NCI-H2227 treated with DMSO at 0.1 percent for 48 hours (cell line): ENCODE measurements around the gene MORN1.
"Not testable (repeated sequence)": the region's sequence is repeated elsewhere in the genome, so short reads cannot be mapped to it uniquely, and the experiment has no call there.

Experiments used
- DNase-seq: peaks from one replicate; lab custom pipeline; 2025; lab: John Stamatoyannopoulos, UW

The MORN1 gene

GRCh38 chr1:2339206-2340085, 51.9 kb downstream of the MORN1 start:
- DNase-seq = no peak

GRCh38 chr1:2337501-2337900, 53.9 kb downstream of the MORN1 start:
- DNase-seq = no peak

GRCh38 chr1:2337081-2337480, 54.3 kb downstream of the MORN1 start:
- DNase-seq = no peak

DNA sequence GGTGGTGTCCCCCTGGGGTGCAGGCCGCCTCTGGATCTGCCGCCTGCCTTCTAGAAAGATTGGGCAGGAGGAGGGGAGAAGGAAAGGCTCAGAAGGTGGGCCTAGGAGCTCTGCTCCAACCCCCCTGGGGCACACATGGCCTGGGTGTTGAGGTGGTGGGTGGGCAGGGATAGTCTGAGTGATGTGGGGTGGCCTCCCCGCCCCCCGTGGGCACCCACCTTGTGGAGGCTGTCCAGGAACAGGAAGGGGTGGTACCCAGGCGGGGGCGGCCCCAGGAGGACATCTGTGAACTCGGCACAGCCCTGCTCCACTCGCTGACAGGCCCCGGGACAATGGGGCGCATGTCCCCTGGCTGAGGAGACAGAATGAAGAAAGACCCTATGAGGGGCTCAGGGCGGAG, 54.9 kb downstream of the MORN1 start:
- DNase-seq = no peak

- DNase-seq = no peak
Measured at GRCh38 chr1:2335721-2336455, 55.5 kb downstream of the MORN1 start.

DNA sequence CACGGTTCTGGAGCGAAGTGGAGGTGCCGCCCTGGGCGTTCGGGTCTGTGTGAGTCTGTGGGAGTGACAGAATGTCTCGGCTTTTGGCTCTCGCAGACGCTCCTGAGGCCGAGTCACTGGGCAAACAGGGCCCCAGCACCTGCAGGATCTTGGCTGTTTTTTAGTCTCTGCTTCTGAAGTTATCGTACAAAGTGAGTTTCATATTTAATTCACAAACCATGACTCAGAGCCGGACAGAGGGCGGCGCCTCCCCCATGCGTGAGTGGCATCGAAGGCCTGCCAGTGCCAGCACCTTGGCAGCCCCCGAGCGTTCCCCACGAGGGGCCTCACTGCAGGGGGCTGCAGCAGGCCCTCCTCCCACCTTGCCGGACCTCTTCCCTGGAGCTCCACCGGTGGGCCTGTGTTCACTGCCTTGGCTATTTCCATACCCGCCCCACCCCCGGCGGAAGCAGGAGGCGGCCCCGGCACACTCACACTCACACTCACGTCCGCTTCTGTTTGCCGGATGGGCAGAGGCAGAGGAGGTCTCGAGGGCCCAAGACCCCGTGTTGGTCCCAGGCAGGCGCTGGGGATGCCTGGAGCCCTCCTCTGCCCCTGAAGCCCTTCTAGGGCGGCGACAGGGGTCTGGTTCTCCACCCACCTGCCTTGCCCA, 56.3 kb downstream of the MORN1 start:
- DNase-seq = no peak

DNA sequence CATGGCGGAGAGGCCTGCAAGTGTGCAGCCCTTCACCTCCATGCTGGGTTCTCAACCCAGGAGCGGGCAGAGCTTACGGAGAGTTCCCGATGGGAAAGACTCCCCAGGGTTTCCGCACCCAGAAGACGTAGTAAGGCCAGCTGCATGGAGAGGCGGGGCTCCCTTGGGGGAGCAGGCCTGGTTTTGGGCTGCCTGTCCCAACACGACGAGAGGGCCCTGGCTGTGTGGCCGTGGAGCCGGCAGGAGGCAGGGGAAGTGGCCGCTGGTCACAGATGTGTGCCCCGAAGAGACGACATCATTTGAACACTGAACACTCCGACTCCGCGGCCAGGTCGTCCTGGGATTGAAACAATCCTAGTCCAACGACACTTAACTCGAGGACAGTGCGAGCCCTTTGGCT, 57.0 kb downstream of the MORN1 start:
- DNase-seq = no peak

- DNase-seq = not testable (repeated sequence)
Measured at GRCh38 chr1:2331580-2331979, 59.8 kb downstream of the MORN1 start.

DNA sequence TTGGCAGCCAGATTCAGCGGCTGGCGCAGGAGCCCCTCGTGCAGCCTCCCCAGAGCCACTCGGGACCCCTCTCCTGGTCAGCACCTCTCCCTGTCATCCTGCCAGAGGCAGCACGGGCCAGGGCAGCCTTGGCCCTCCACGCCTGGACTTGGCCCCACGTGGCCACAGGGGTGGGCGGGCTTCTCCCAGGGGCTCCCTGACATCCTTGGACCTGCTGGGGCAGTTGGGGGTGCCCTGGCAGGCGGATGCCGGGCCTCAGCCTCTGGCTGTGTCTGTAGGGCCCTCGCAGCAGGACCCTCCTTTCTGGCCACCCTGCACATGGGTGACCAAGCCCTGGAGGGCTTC, 60.2 kb downstream of the MORN1 start:
- no peak for DNase-seq

- no peak for DNase-seq
Measured at GRCh38 chr1:2330519-2331199, 60.7 kb downstream of the MORN1 start.

- DNase-seq = no peak
Measured at GRCh38 chr1:2330035-2330434, 61.3 kb downstream of the MORN1 start.

DNA sequence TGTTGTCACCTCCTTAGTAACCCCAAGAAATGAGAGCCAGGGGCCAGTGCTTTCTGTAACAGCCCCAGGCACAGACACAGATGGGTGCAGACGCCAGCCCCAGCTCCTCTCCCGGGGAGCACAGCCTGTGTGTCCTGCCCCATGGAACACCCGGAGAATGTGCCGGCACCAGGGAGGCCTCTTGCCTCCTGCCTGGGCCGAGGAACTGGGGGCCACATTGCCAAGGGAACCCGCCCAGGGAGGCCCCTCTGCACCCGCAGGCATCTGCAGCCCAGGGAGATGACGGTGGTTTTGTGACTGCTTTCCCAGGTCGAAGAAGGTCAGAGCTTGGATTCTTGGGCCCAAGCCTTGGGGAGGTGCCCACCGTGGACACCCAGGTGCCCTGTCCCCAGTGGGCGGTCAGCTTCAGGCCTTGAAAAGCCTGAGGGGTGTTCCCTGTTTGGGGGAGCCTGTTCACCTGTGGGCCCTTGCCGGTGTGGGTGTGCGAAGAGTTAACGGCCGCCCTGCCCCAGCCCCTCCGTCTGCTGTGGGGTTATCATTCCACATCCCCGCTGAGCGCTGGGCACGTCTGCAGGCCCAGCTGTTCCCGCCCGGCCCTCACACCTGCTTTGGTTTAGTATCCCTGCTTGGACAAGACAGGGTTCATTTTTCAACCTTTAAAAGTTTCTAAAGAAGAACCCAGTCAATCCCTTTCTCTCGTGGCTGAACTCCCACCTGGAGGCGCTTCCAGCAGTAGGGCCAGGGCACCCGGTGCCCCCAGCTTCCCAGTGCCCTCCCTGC, 62.5 kb downstream of the MORN1 start:
- no peak for DNase-seq

DNA sequence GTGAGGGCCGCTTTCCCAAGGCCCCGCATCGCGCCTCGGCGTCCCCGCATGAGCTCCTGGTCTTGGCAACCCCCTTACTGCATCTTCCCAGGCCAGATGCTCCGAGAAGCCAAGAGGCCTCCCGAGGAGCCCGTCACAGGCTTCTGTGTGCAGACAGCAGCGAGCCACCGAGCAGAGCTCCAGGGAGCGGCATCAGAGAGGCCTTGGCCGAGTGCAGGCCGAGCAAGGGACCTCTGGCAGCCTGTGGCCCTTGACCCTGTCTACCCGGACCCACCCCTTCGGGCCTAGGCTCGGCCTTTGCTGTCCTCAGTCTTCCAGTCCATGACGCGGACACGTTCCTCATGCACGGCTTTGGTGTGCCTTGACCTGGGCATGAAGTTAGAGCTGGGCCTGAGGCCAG, 63.5 kb downstream of the MORN1 start:
- DNase-seq = no peak

DNA sequence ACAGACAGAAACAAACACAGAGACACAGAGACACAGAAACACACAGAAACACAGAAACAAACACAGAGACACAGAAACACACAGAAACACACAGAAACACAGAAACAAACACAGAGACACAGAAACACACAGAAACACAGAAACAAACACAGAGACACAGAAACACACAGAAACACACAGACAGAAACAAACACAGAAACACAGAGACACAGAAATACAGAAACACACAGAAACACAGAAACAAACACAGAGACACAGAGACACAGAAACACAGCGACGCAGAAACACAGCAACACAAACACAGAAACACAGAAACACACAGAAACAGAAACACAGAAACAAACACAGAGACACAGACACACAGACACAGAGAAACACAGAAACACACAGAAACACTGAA, 64.2 kb downstream of the MORN1 start:
- not testable (repeated sequence) for DNase-seq

DNA sequence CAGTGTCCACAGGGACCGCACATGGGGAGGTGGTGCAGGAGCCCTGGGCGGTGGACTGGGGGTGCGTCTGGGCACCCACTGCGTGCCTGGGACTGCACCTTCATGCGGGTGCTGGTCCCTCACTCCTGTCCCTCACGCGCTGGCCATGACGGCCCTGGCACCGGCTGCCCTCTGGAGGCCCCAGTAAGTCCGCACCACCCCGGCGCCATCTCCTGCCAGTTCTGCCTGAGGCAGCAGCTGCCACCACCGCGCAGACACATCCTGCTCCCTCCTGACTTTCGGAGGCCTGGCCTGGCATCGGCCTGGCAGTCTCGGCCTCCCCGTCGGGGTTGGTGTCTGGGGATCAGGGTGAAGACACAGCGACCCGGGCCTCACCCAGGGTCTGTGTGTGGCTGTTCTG, 64.8 kb downstream of the MORN1 start:
- DNase-seq = no peak

GRCh38 chr1:2324553-2325366, 66.6 kb downstream of the MORN1 start:
- no peak for DNase-seq

- no peak for DNase-seq
Measured at GRCh38 chr1:2323451-2323974, 67.8 kb downstream of the MORN1 start.

- DNase-seq = no peak
Measured at GRCh38 chr1:2322581-2323211, 68.7 kb downstream of the MORN1 start.

DNA sequence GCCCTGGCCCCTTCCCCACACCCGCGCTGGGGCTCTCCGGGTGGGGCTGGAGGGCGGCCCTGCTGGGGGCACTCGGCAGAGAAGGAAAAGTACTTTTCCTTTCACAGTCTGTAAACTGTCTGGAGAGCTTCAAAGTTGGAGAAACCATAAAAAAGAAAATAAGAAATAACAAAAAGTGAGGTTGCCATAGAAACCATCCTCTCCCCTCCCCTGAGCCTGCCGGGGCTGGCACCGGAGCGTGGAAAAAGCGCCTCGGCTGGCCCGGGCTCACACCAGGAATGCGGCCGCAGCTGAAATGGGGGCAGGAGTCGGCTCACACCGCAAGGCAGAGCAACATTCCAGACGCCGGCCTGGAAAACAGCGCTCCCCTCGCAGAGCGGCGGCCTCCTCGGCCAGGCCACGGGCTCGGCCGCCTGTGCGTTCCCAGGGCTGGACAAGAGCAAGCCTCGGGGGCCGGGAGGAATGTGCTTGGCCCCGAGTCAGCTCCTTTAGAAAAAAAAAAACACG, 69.2 kb downstream of the MORN1 start:
- DNase-seq = no peak
